WTC11 (cell line): ENCODE results near the gene TFG.

ENCODE experiments used
- CBFB ChIP-seq: sonication (generic); formaldehyde crosslinking; IDR thresholded peaks from 2 replicates; pipeline ENCODE4 v1.8.1; 2022; ENCODE audit warnings: mild to moderate bottlenecking, low read depth, missing genetic modification reagents
- CREB1 ChIP-seq: sonication (generic); formaldehyde crosslinking; IDR thresholded peaks from 2 replicates; pipeline ENCODE4 v1.8.0; 2023; ENCODE audit warnings: mild to moderate bottlenecking, missing genetic modification reagents
- CREM ChIP-seq: sonication (generic); formaldehyde crosslinking; IDR thresholded peaks from 2 replicates; pipeline ENCODE4 v1.8.1; 2022; ENCODE audit warnings: mild to moderate bottlenecking, missing genetic modification reagents, moderate library complexity
- ESRRA ChIP-seq: sonication (generic); formaldehyde crosslinking; IDR thresholded peaks from 2 replicates; pipeline ENCODE4 v1.8.1; 2022; ENCODE audit warnings: mild to moderate bottlenecking, missing genetic modification reagents, borderline replicate concordance
- MYBL2 ChIP-seq: sonication (generic); formaldehyde crosslinking; IDR thresholded peaks from 2 replicates; pipeline ENCODE4 v1.8.1; 2023; ENCODE audit warnings: mild to moderate bottlenecking, moderate library complexity, missing genetic modification reagents
- NFE2L1 ChIP-seq: sonication (generic); formaldehyde crosslinking; IDR thresholded peaks from 2 replicates; pipeline ENCODE4 v1.8.1; 2023; ENCODE audit warnings: missing genetic modification reagents
- NFYB ChIP-seq: sonication (generic); formaldehyde crosslinking; conservative IDR thresholded peaks from 2 replicates; pipeline ENCODE4 v1.8.0; 2022; ENCODE audit warnings: low read depth, missing genetic modification reagents
- NR3C1 ChIP-seq: sonication (generic); formaldehyde crosslinking; conservative IDR thresholded peaks from 2 replicates; pipeline ENCODE4 v1.8.1; 2023; ENCODE audit warnings: low read depth, mild to moderate bottlenecking, missing genetic modification reagents
- SMAD3 ChIP-seq: sonication (generic); formaldehyde crosslinking; IDR thresholded peaks from 2 replicates; pipeline ENCODE4 v1.8.0; 2022; ENCODE audit warnings: missing genetic modification reagents, mild to moderate bottlenecking, borderline replicate concordance
- SP1 ChIP-seq: sonication (generic); formaldehyde crosslinking; conservative IDR thresholded peaks from 2 replicates; pipeline ENCODE4 v1.8.1; 2022; ENCODE audit warnings: missing genetic modification reagents
- TF ChIP-seq, protein P1 (sequence below): fragments of 200-600 bp; IDR thresholded peaks from 2 replicates; pipeline ENCODE4 v1.8.0; 2022; ENCODE audit warnings: antibody characterized with exemption
- TF ChIP-seq, protein P2 (sequence below): sonication (generic); formaldehyde crosslinking; IDR thresholded peaks from 2 replicates; pipeline ENCODE4 v1.8.0; 2022; ENCODE audit warnings: mild to moderate bottlenecking, missing genetic modification reagents
- TF ChIP-seq, protein P3 (sequence below): sonication (generic); formaldehyde crosslinking; IDR thresholded peaks from 2 replicates; pipeline ENCODE4 v1.8.1; 2022; ENCODE audit warnings: low read depth, mild to moderate bottlenecking, moderate library complexity, missing genetic modification reagents, borderline replicate concordance

- no peak for TF ChIP-seq NFE2L1 (CRISPR knock-in tag)
- TF ChIP-seq, protein P1, sequence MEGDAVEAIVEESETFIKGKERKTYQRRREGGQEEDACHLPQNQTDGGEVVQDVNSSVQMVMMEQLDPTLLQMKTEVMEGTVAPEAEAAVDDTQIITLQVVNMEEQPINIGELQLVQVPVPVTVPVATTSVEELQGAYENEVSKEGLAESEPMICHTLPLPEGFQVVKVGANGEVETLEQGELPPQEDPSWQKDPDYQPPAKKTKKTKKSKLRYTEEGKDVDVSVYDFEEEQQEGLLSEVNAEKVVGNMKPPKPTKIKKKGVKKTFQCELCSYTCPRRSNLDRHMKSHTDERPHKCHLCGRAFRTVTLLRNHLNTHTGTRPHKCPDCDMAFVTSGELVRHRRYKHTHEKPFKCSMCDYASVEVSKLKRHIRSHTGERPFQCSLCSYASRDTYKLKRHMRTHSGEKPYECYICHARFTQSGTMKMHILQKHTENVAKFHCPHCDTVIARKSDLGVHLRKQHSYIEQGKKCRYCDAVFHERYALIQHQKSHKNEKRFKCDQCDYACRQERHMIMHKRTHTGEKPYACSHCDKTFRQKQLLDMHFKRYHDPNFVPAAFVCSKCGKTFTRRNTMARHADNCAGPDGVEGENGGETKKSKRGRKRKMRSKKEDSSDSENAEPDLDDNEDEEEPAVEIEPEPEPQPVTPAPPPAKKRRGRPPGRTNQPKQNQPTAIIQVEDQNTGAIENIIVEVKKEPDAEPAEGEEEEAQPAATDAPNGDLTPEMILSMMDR: no peak
- TF ChIP-seq NFYB: no peak
- no peak for TF ChIP-seq CREB1 (CRISPR knock-in tag)
- no peak for TF ChIP-seq ESRRA
- TF ChIP-seq, protein P2, sequence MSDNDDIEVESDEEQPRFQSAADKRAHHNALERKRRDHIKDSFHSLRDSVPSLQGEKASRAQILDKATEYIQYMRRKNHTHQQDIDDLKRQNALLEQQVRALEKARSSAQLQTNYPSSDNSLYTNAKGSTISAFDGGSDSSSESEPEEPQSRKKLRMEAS: no peak
- TF ChIP-seq CREM (CRISPR knock-in tag): no peak
- TF ChIP-seq SMAD3 (CRISPR knock-in tag): no peak
- TF ChIP-seq MYBL2: no peak
- TF ChIP-seq NR3C1 (CRISPR knock-in tag): no peak
- TF ChIP-seq SP1 (CRISPR knock-in tag): no peak
- TF ChIP-seq CBFB (CRISPR knock-in tag): no peak
- TF ChIP-seq, protein P3, sequence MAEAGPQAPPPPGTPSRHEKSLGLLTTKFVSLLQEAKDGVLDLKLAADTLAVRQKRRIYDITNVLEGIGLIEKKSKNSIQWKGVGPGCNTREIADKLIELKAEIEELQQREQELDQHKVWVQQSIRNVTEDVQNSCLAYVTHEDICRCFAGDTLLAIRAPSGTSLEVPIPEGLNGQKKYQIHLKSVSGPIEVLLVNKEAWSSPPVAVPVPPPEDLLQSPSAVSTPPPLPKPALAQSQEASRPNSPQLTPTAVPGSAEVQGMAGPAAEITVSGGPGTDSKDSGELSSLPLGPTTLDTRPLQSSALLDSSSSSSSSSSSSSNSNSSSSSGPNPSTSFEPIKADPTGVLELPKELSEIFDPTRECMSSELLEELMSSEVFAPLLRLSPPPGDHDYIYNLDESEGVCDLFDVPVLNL: no peak
Measured at GRCh38 chr3:100766069-100766468, 56.8 kb downstream of the TFG start.
